ENCODE results near the gene TRPM3. TPM values are rescaled to one million over a fixed set of nuclear protein-coding genes. Genes with fewer than 3 reads are reported as not detected.

Gene TRPM3
- polyA plus RNA-seq, 1 donor = 0.57 TPM

DNA sequence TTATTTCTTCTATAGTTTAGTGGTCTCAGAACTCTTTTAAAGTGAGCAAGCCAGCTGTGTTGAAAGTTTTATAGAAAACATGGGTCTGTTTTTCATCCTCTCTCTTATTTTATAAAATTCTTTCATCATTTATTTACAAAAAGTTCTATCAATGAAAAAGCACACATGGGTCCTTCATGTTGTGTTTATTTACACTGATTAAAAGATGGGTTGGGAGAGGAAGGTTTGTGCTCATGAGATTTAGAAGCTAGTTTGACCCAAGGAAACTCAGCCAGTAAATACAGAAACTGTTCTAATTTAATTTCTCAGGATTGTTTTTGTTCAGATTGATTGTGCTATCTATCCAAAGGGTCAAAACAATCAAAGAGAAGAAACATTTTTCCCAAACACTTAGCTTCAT lies 528.2 kb downstream of the TRPM3 start:
- no peaks in the 10 kb centered on the region for H3K27me3 ChIP-seq (ENCODE audit: control insufficient read depth, insufficient read depth, low read length)
- no peaks in the 10 kb centered on the region for H3K4me1 ChIP-seq (ENCODE audit: control insufficient read depth, insufficient read depth, low read length)
- no peak overlapping the region for H3K4me3 ChIP-seq (ENCODE audit: low read length)
- no peaks in the 10 kb centered on the region for H3K9me3 ChIP-seq (ENCODE audit: control insufficient read depth, low read depth, low read length)
- DNase-seq = no peak
- no peaks in the 10 kb centered on the region for H3K36me3 ChIP-seq (ENCODE audit: control insufficient read depth, insufficient read depth, low read length)
- no peak overlapping the region for H3K27ac ChIP-seq (ENCODE audit: low read length)

DNA sequence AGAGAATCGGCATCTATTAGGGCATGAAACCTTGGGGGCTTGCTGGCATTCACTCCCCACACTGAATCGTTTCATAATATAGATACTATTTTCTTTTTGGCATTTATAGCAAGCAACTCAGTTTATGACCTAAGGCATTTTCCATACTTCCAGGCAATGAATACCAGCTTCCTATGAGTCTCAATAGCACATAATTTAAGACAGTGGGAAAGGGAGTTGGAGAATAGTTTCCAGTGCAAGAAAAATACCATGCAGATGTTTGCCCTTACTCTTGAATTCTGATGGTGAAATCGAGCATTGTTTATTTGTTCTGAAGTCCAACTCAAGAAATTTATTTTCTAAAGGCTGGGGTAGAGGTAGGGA lies 531.1 kb downstream of the TRPM3 start:
- H3K9me3 ChIP-seq (ENCODE audit: control insufficient read depth, low read depth, low read length) = no peaks in the 10 kb centered on the region
- no peak for DNase-seq
- H3K4me1 ChIP-seq (ENCODE audit: control insufficient read depth, insufficient read depth, low read length) = no peaks in the 10 kb centered on the region
- no peaks in the 10 kb centered on the region for H3K36me3 ChIP-seq (ENCODE audit: control insufficient read depth, insufficient read depth, low read length)
- no peak overlapping the region for H3K4me3 ChIP-seq (ENCODE audit: low read length)
- no peaks in the 10 kb centered on the region for H3K27me3 ChIP-seq (ENCODE audit: control insufficient read depth, insufficient read depth, low read length)
- H3K27ac ChIP-seq (ENCODE audit: low read length) = no peak overlapping the region
- WGBS (ENCODE audit: insufficient coverage, low lambda C conversion rate) = 43% methylated on average over 1 of the region's 3 CpGs

GRCh38 chr9:70589571-70590314 lies 531.7 kb downstream of the TRPM3 start:
- no peaks in the 10 kb centered on the region for H3K9me3 ChIP-seq (ENCODE audit: control insufficient read depth, low read depth, low read length)
- no peaks in the 10 kb centered on the region for H3K27me3 ChIP-seq (ENCODE audit: control insufficient read depth, insufficient read depth, low read length)
- no peak overlapping the region for H3K4me3 ChIP-seq (ENCODE audit: low read length)
- WGBS (ENCODE audit: insufficient coverage, low lambda C conversion rate) = 80% methylated on average over 3 of the region's 7 CpGs
- H3K36me3 ChIP-seq (ENCODE audit: control insufficient read depth, insufficient read depth, low read length) = no peaks in the 10 kb centered on the region
- H3K27ac ChIP-seq (ENCODE audit: low read length) = no peak overlapping the region
- no peaks in the 10 kb centered on the region for H3K4me1 ChIP-seq (ENCODE audit: control insufficient read depth, insufficient read depth, low read length)
- DNase-seq = no peak

GRCh38 chr9:70588999-70589398 lies 532.4 kb downstream of the TRPM3 start:
- H3K4me1 ChIP-seq (ENCODE audit: control insufficient read depth, insufficient read depth, low read length) = no peaks in the 10 kb centered on the region
- H3K27me3 ChIP-seq (ENCODE audit: control insufficient read depth, insufficient read depth, low read length) = no peaks in the 10 kb centered on the region
- no peaks in the 10 kb centered on the region for H3K9me3 ChIP-seq (ENCODE audit: control insufficient read depth, low read depth, low read length)
- DNase-seq = no peak
- 100% methylated on average over 1 of the region's 4 CpGs for WGBS (ENCODE audit: insufficient coverage, low lambda C conversion rate)
- no peak overlapping the region for H3K27ac ChIP-seq (ENCODE audit: low read length)
- no peak overlapping the region for H3K4me3 ChIP-seq (ENCODE audit: low read length)
- no peaks in the 10 kb centered on the region for H3K36me3 ChIP-seq (ENCODE audit: control insufficient read depth, insufficient read depth, low read length)

- DNase-seq = no peak
- H3K36me3 ChIP-seq (ENCODE audit: control insufficient read depth, insufficient read depth, low read length) = no peaks in the 10 kb centered on the region
- no peak overlapping the region for H3K4me3 ChIP-seq (ENCODE audit: low read length)
- H3K27ac ChIP-seq (ENCODE audit: low read length) = no peak overlapping the region
- no CpG with 5 or more reads among the region's 11 CpGs for WGBS (ENCODE audit: insufficient coverage, low lambda C conversion rate)
- H3K27me3 ChIP-seq (ENCODE audit: control insufficient read depth, insufficient read depth, low read length) = no peaks in the 10 kb centered on the region
- H3K4me1 ChIP-seq (ENCODE audit: control insufficient read depth, insufficient read depth, low read length) = no peaks in the 10 kb centered on the region
- H3K9me3 ChIP-seq (ENCODE audit: control insufficient read depth, low read depth, low read length) = no peaks in the 10 kb centered on the region
Observed at GRCh38 chr9:70588381-70588780, 533.0 kb downstream of the TRPM3 start.

- no CpG with 5 or more reads among the region's 3 CpGs for WGBS (ENCODE audit: insufficient coverage, low lambda C conversion rate)
- no peak for DNase-seq
- Histone ChIP-seq H3K27ac (ENCODE audit: low read length) (no peak overlapping the region), H3K27me3 (ENCODE audit: control insufficient read depth, insufficient read depth, low read length) (no peaks in the 10 kb centered on the region), H3K4me3 (ENCODE audit: low read length) (no peak overlapping the region), H3K36me3 (ENCODE audit: control insufficient read depth, insufficient read depth, low read length) (no peaks in the 10 kb centered on the region), H3K4me1 (ENCODE audit: control insufficient read depth, insufficient read depth, low read length) (no peaks in the 10 kb centered on the region), H3K9me3 (ENCODE audit: control insufficient read depth, low read depth, low read length) (no peaks in the 10 kb centered on the region)
Observed at GRCh38 chr9:70587201-70587600, 534.2 kb downstream of the TRPM3 start.

DNA sequence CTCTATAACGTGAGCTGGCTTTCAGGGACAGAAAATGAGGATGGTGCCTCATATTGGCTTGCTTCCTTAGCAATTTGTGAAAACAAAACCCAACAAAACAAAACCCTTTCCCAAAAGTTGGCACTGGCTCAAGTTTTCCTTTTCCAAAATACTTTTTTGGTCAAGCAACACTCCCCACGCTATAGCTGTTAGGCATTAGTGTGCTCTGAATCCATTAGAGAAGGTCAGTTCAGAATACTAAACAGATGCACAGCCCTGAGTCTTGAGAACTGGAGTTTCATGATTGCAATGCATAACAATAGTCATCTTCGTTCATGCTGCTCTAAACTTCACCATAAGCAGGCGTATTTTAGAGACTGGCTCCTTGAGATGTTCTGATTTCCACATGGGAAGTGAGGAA lies 534.9 kb downstream of the TRPM3 start:
- no peak overlapping the region for H3K4me3 ChIP-seq (ENCODE audit: low read length)
- WGBS (ENCODE audit: insufficient coverage, low lambda C conversion rate) = no CpG with 5 or more reads among the region's 4 CpGs
- H3K27ac ChIP-seq (ENCODE audit: low read length) = no peak overlapping the region
- DNase-seq = no peak
- no peaks in the 10 kb centered on the region for H3K4me1 ChIP-seq (ENCODE audit: control insufficient read depth, insufficient read depth, low read length)
- H3K9me3 ChIP-seq (ENCODE audit: control insufficient read depth, low read depth, low read length) = no peaks in the 10 kb centered on the region
- no peaks in the 10 kb centered on the region for H3K36me3 ChIP-seq (ENCODE audit: control insufficient read depth, insufficient read depth, low read length)
- no peaks in the 10 kb centered on the region for H3K27me3 ChIP-seq (ENCODE audit: control insufficient read depth, insufficient read depth, low read length)

DNA sequence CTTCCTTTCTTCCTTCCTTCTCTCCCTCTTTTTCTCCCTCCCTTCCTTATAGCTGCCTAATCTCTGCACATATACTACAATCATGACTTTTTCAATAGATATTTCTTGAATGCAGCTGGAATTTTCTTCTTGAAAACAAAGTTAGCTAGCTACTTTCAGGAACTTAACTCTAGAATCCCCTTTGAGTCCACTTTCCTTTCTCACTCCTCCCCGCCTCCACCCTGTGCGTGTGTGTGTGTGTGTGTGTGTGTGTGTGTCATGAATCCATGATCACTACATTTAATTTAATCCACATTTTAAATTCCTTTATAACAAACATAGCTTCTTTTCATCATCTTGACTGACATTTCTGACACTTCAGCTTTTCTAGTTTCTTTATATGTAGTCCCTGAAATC lies 539.5 kb downstream of the TRPM3 start:
- WGBS (ENCODE audit: insufficient coverage, low lambda C conversion rate) = no CpG with 5 or more reads among the region's 2 CpGs

DNA sequence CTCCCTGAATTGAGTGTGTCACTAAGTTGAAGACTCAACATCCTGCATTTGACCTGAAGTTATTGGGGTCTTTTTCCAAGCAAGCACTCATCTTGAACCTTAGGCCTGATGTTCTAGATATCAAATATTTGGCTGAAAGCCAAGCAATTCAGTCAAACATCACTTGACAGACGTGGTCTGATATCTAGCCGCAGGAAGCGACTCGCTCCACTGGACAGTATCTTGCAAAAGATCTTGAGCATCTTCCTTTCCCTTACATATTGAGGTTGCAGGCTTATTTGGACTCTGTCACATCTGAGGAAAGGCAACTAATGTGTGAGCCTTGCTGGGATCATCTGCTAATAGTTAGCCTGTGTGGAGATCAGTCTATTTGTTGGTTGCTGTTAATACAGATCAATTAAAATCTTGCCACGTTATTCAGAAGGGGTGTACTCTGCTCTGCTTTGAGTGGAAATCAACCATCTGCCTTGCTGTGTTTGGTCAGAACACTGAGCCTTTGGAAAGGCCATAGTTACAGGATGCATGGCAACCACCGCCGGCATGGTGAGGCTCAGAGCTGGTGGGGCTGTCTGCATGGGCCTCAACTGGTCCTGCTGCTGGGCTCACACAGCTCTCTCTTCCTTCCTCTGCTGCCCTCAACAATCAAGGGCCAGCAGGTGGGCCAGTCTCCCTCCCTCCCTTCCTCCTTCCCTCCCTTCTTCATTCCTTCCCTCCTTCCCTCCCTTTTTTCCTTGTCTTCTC lies 540.0 kb downstream of the TRPM3 start:
- DNase-seq = no peak
- Histone ChIP-seq H3K27ac (ENCODE audit: low read length) (no peak overlapping the region), H3K4me3 (ENCODE audit: low read length) (no peak overlapping the region), H3K4me1 (ENCODE audit: control insufficient read depth, insufficient read depth, low read length) (no peaks in the 10 kb centered on the region), H3K9me3 (ENCODE audit: control insufficient read depth, low read depth, low read length) (no peaks in the 10 kb centered on the region), H3K27me3 (ENCODE audit: control insufficient read depth, insufficient read depth, low read length) (no peaks in the 10 kb centered on the region), H3K36me3 (ENCODE audit: control insufficient read depth, insufficient read depth, low read length) (no peaks in the 10 kb centered on the region)
- no CpG with 5 or more reads among the region's 7 CpGs for WGBS (ENCODE audit: insufficient coverage, low lambda C conversion rate)

More for the DNA sequence above, 539.5 kb downstream of the TRPM3 start:
- H3K4me3 ChIP-seq (ENCODE audit: low read length) = no peak overlapping the region
- no peak overlapping the region for H3K27ac ChIP-seq (ENCODE audit: low read length)
- H3K9me3 ChIP-seq (ENCODE audit: control insufficient read depth, low read depth, low read length) = no peaks in the 10 kb centered on the region
- H3K4me1 ChIP-seq (ENCODE audit: control insufficient read depth, insufficient read depth, low read length) = no peaks in the 10 kb centered on the region
- no peak for DNase-seq
- no peaks in the 10 kb centered on the region for H3K36me3 ChIP-seq (ENCODE audit: control insufficient read depth, insufficient read depth, low read length)
- no peaks in the 10 kb centered on the region for H3K27me3 ChIP-seq (ENCODE audit: control insufficient read depth, insufficient read depth, low read length)

DNA sequence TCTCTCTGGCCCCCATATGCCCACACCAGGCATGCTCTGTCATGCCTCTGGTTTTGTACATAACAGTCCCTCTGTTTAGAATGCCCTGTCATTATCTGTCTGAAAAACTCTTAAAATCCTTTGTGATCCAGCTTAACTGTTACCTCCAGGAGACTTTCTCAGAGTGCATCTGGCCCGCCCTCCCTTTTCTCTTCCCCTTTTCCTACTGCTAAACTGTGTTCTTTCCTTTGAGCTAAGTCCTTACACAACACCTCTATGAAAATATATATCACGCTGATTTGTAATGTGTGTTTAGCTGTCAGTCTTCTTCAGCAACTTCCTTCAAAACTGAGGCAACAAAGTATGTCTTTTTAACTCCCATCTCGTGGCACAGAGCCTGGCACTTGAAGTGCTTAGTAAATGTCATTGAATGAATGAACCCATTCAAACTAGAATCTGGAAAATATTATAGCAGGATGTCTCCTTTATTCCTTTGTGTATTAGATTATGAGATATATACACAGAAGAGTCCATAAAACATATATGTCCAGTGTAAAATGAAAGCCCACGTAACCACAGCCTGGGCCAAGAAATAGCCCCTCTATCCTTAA lies 540.7 kb downstream of the TRPM3 start:
- Histone ChIP-seq H3K27me3 (ENCODE audit: control insufficient read depth, insufficient read depth, low read length) (no peaks in the 10 kb centered on the region), H3K4me3 (ENCODE audit: low read length) (no peak overlapping the region), H3K9me3 (ENCODE audit: control insufficient read depth, low read depth, low read length) (no peaks in the 10 kb centered on the region), H3K36me3 (ENCODE audit: control insufficient read depth, insufficient read depth, low read length) (no peaks in the 10 kb centered on the region), H3K27ac (ENCODE audit: low read length) (no peak overlapping the region), H3K4me1 (ENCODE audit: control insufficient read depth, insufficient read depth, low read length) (no peaks in the 10 kb centered on the region)
- no peak for DNase-seq
- WGBS (ENCODE audit: insufficient coverage, low lambda C conversion rate) = no CpG with 5 or more reads among the region's 4 CpGs

All from large intestine (tissue), 3 donors.